ENCODE data around the gene LAPTM4A.

DNA sequence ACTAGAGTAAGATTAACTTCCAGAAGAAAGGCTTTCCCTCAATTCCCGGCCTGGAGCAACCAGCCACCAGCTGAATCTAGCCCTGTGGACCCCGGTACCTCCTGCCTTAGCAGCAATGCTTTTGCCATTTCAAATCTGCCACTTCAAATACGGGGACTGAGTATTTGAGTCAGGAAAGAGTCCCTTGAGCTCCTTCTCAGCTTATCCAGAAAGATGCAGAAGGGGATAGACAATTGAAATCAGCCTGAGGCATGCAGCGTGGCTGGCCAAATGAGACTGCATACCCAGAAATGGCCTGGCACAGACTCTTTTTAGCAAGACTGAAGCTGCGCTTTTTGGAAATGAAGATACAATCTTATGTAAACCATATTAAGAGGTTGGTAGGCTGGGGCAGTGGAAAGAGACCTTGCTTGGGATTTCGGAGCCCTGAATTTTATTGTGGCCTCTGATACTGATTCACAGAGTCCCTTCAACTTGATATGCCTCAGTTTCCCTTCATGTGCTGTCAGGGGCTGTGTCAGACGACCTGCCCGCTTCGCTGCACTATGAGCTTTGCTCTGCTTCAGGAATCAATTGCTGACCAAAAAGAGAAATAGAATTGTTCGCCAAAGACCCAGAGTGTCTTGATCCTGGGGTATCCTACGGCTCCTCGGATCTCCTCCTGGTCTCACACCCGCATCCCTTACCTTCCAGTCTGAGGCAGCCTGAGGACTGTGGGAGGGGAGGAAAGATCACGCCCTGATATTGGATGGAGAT is 40.0 kb downstream of the LAPTM4A start:
- TF ChIP-seq, protein P1, sequence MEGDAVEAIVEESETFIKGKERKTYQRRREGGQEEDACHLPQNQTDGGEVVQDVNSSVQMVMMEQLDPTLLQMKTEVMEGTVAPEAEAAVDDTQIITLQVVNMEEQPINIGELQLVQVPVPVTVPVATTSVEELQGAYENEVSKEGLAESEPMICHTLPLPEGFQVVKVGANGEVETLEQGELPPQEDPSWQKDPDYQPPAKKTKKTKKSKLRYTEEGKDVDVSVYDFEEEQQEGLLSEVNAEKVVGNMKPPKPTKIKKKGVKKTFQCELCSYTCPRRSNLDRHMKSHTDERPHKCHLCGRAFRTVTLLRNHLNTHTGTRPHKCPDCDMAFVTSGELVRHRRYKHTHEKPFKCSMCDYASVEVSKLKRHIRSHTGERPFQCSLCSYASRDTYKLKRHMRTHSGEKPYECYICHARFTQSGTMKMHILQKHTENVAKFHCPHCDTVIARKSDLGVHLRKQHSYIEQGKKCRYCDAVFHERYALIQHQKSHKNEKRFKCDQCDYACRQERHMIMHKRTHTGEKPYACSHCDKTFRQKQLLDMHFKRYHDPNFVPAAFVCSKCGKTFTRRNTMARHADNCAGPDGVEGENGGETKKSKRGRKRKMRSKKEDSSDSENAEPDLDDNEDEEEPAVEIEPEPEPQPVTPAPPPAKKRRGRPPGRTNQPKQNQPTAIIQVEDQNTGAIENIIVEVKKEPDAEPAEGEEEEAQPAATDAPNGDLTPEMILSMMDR (conservative IDR thresholded peaks at IDR 0.05 in 1 of 2, IDR thresholded peaks at IDR 0.05 in 1 of 2; ENCODE audit: extremely low read depth in 1 of 2, insufficient read depth in 1 of 2, low read depth in 1 of 2, low read length in 2 of 2) = no peak
- TF ChIP-seq EZH2 (IDR thresholded peaks at IDR 0.05; ENCODE audit: borderline replicate concordance, low read length) = no peak
